A549 (cell line): Measurements from ENCODE around the gene TSPO.
"Not testable (repeated sequence)": the region's sequence is repeated elsewhere in the genome, so short reads cannot be mapped to it uniquely, and the experiment has no call there.

Source experiments
- CEBPB ChIP-seq, 2 experiments: fragments of >200 bp in 1 of 2; sonication (Bioruptor Twin) in 1 of 2; formaldehyde crosslinking in 1 of 2; IDR thresholded peaks; 2 replicates each; pipeline ENCODE4 v1.6.1; 2012 to 2016
- CTCF ChIP-seq: fragments of >200 bp; sonication (Bioruptor Twin); formaldehyde crosslinking; IDR thresholded peaks from 3 replicates; pipeline ENCODE4 v1.5.1; 2016

GRCh38 chr22:43146332-43146731, 5.0 kb upstream of the TSPO start:
- not testable (repeated sequence) for TF ChIP-seq CTCF; CEBPB (IDR thresholded peaks at IDR 0.05)
